NT2/D1 (cell line): ENCODE data around the gene PHC2.

Experiments used
- DNase-seq: peaks from one replicate; pipeline ENCODE4 v3.0.0-alpha.2; 2011; ENCODE audit warnings: low read depth, low spot score
- H3K27me3 ChIP-seq: 2 replicates; pipeline ENCODE4 v1.6.0; 2011; ENCODE audit warnings: mild to moderate bottlenecking; ENCODE audit not compliant: insufficient read length, insufficient read depth
- H3K36me3 ChIP-seq: 2 replicates; pipeline ENCODE4 v1.6.1; 2011; ENCODE audit warnings: mild to moderate bottlenecking, low read length, mixed read lengths; ENCODE audit not compliant: insufficient read depth, insufficient read length
- H3K4me1 ChIP-seq: 2 replicates; pipeline ENCODE4 v1.5.1; 2011; ENCODE audit not compliant: insufficient read depth, insufficient read length
- H3K4me3 ChIP-seq: 2 replicates; pipeline ENCODE4 v1.5.1; 2011; ENCODE audit warnings: low read depth; ENCODE audit not compliant: insufficient read length
- H3K9ac ChIP-seq: 2 replicates; pipeline ENCODE4 v1.6.0; 2011; ENCODE audit warnings: low read depth; ENCODE audit not compliant: insufficient read length
- H3K9me3 ChIP-seq: 2 replicates; pipeline ENCODE4 v1.5.1; 2011; ENCODE audit warnings: mild to moderate bottlenecking, low read length; ENCODE audit not compliant: insufficient read depth
- SUZ12 ChIP-seq: IDR thresholded peaks from 2 replicates; pipeline ENCODE4 v1.6.1; 2011; ENCODE audit not compliant: insufficient read length, insufficient read depth; ENCODE audit errors: extremely low read depth
- YY1 ChIP-seq: IDR thresholded peaks from 2 replicates; pipeline ENCODE4 v1.6.1; 2011; ENCODE audit not compliant: insufficient read length, insufficient read depth
- ZNF274 ChIP-seq: IDR thresholded peaks from 2 replicates; pipeline ENCODE4 v1.6.1; 2011; ENCODE audit warnings: mild to moderate bottlenecking, low read depth, low read length

PHC2 gene

GRCh38 chr1:33332357-33332789, 98.5 kb downstream of the PHC2 start:
- TF ChIP-seq ZNF274 (no peak), YY1 (no peak), SUZ12 (no peak)
- DNase-seq = no peak
- peaks cover 78% of the 10 kb centered on the region for H3K36me3 ChIP-seq
- H3K9ac ChIP-seq = no peak overlapping the region
- no peaks in the 10 kb centered on the region for H3K27me3 ChIP-seq
- no peaks in the 10 kb centered on the region for H3K9me3 ChIP-seq
- H3K4me1 ChIP-seq = no peaks in the 10 kb centered on the region
- no peak overlapping the region for H3K4me3 ChIP-seq

DNA sequence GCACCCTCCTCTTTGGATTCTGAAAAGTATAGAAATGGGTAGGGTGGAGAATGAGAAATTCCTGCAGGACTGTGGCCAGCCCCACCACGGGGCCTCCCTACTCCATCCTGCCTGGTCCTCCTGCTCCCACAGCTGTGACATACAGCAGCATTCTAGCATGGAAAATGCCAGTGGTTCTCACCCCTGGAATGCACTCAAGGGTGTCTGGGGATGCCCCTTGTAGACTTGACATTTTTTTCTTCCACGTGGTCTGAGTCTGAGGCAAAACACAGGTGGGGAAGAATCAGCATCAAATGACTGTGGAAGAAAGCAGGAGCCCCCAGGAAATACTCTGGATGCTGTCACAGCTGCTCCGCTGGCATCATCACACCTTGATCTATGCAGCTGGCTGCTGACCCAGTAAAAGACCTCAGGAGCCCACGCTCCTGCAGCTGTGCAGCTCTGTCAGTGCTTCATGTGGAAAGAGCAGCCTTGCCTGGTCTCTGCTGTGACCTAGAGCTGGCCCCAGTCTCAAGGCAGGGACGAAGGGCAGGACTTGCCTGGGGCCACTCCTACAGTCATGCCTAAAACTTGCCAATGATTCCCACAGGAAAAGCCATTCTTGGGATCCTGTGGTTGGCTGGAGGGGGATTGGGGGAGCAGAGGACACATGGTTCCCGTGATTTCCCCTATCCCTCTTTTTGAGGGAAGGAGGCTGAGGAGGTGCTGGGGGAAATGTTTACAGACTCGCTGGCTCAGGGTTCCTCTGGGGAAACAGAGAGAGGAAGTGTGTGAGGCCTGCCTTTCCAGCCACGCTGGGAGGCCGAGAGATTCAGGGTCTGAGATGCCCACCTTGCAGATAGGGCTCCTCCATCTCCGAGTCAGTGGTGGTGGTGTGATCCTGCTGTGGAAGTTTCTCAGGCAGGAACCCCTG, 99.2 kb downstream of the PHC2 start:
- Histone ChIP-seq H3K9ac (no peak overlapping the region), H3K27me3 (no peaks in the 10 kb centered on the region), H3K4me1 (no peaks in the 10 kb centered on the region), H3K36me3 (peaks cover 85% of the 10 kb centered on the region), H3K9me3 (no peaks in the 10 kb centered on the region), H3K4me3 (no peak overlapping the region)
- TF ChIP-seq ZNF274 = no peak
- TF ChIP-seq SUZ12 = no peak
- TF ChIP-seq YY1 = no peak
- DNase-seq = no peak

- H3K4me3 ChIP-seq = no peak overlapping the region
- H3K9ac ChIP-seq = no peak overlapping the region
- DNase-seq = no peak
- no peaks in the 10 kb centered on the region for H3K4me1 ChIP-seq
- H3K9me3 ChIP-seq = no peaks in the 10 kb centered on the region
- TF ChIP-seq ZNF274 (no peak), SUZ12 (no peak), YY1 (no peak)
- H3K36me3 ChIP-seq = peaks cover 93% of the 10 kb centered on the region
- H3K27me3 ChIP-seq = no peaks in the 10 kb centered on the region
Observed at GRCh38 chr1:33330906-33331305, 100.0 kb downstream of the PHC2 start.

DNA sequence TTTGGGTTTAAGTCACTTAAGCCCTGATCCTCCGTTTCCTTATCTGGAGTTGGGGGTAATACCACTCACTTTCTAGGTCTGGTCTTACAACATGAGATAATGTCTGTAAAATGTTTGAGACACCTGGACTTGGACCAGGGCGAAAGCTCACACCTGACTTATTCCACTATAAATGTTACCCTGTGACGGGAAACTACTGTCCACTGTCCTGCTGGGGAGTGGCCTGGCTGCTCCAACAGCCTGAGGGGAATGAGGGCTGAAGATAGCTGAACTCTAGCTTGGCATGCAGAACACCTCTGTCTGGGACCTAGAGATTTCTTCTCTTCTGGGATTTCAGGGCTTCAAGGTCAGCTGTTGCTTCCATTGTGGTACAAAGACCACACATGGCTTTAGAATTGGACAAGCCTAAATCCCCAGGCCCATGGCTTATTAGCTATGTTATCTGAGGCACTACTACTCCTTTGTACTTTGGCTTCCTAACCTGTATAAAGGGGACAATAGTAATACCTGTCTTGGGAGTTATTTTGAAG, 100.5 kb downstream of the PHC2 start:
- no peaks in the 10 kb centered on the region for H3K9me3 ChIP-seq
- H3K4me1 ChIP-seq = no peaks in the 10 kb centered on the region
- no peak for DNase-seq
- no peak overlapping the region for H3K4me3 ChIP-seq
- peaks cover 98% of the 10 kb centered on the region for H3K36me3 ChIP-seq
- no peak for TF ChIP-seq ZNF274
- no peak for TF ChIP-seq SUZ12
- TF ChIP-seq YY1 = no peak
- no peak overlapping the region for H3K9ac ChIP-seq
- H3K27me3 ChIP-seq = no peaks in the 10 kb centered on the region

DNA sequence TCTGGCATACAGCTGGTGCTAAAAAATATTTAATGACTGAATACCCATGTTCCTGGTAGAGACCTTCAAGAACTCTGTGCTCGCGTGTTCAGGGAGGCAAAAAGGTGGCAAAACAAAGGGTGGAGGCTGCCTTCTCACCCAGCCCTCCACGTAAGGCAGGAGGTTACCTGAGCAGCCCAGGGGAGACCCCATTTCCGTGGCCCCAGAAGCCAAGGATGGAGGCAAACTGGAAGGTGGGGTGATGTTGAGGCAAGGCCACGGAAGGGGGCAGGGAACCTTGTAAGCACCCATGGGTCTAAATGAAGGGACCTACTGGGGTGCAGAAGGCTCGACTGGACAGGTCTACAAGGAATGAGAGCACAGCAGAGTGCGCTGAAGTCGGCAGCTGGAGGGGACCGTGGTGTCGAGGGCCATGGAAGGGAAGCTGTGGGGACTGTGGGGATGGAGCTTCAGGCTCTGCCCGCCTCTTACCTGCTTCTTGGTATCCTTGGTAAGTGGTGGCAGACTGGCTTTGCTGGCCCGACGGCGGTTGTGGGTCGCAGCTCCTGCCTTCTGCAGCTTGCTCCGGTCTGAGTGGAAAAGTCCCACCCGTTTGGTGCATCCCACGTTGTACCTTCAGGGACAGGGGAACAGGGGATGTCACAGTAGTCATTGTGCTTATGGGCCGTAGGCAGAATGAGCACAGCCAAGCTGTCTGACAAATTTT, 101.1 kb downstream of the PHC2 start:
- Histone ChIP-seq H3K9me3 (no peaks in the 10 kb centered on the region), H3K27me3 (no peaks in the 10 kb centered on the region), H3K4me1 (peaks cover 2% of the 10 kb centered on the region), H3K9ac (no peak overlapping the region), H3K36me3 (peaks cover 100% of the 10 kb centered on the region), H3K4me3 (no peak overlapping the region)
- DNase-seq = no peak
- TF ChIP-seq YY1 = no peak
- no peak for TF ChIP-seq SUZ12
- TF ChIP-seq ZNF274 = no peak

DNA sequence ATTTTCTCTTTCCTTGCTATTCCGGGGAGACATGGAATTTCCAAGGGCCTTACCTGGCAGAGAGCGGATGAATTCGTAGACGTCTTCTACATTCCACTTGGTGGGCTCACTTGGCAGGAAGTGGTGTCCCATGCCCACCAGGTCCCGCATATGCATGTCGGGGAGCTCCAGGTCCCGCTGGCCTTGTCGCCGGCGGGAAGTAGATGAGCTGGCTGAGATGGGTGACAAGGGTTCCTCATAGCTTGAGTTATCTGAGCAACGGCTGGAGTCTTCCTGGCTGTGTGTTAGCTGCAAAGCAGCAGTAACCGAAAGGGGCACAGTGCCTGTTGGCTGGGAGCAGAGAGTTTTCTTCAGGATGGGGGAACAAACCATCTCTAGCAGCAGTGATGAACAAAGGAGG, 102.1 kb downstream of the PHC2 start:
- Histone ChIP-seq H3K9ac (no peak overlapping the region), H3K9me3 (no peaks in the 10 kb centered on the region), H3K36me3 (peaks cover 100% of the 10 kb centered on the region), H3K4me3 (no peak overlapping the region), H3K27me3 (no peaks in the 10 kb centered on the region), H3K4me1 (peaks cover 3% of the 10 kb centered on the region)
- TF ChIP-seq YY1 = no peak
- TF ChIP-seq ZNF274 = no peak
- no peak for TF ChIP-seq SUZ12
- DNase-seq = no peak

- Histone ChIP-seq H3K9ac (no peak overlapping the region), H3K27me3 (no peaks in the 10 kb centered on the region), H3K4me1 (peaks cover 3% of the 10 kb centered on the region), H3K4me3 (no peak overlapping the region), H3K36me3 (peaks cover 99% of the 10 kb centered on the region), H3K9me3 (no peaks in the 10 kb centered on the region)
- DNase-seq = no peak
- no peak for TF ChIP-seq YY1
- TF ChIP-seq ZNF274 = no peak
- no peak for TF ChIP-seq SUZ12
Observed at GRCh38 chr1:33327587-33328325, 103.1 kb downstream of the PHC2 start.
